Epithelial cell of umbilical artery (primary cell): ENCODE results near the gene ROMO1. TPM values are rescaled to one million over a fixed set of nuclear protein-coding genes. Genes with fewer than 3 reads are reported as not detected.

ENCODE experiments used
- total RNA-seq: library from RNA; depleted of rRNA; stranded (reverse); fragments of >200 nt; gene quantifications from 2 replicates; pipeline ENCODE4 v1.2.3, GENCODE V29; 2014

Gene ROMO1
- total RNA-seq = 164 and 382 TPM in 2 replicates

DNA sequence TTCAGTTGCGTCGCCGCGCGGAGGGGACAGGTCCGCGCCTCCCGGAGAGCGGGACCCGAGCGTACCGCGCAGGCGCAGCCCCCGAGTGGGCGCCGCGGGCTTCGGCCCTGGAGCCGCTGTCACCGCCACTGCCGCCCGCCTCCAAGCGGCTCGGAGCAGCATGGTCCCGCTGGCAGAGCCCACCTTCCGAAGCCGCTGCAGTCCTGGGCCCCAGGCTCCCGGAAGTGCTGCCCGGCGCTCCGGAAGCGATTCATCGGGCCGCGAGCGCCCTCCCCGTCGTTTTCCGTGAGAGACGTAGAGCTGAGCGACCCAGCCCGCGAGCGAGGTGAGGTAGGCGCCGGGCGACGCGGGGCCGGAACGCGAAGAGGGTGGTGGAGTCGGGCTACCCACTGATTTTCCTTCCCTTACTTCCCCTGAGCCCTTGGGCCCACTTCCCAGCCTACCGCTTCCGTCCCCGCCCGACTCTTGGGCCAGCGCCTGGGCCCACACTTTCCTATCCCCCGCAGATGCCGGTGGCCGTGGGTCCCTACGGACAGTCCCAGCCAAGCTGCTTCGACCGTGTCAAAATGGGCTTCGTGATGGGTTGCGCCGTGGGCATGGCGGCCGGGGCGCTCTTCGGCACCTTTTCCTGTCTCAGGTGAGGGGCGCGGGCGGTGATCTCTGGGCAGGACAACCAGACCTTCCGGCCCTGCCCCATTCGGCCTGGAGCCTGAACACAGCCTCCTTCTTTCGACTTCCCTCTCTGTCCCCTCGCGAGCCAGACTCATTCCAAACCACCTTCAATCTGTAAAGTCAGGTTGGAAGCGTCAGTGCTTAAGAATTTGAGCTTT lies at the start of gene ROMO1, which contains the start of gene NFS1:
ROMO1 (plus strand) TSS at position 279 of the 830 bp plus-strand sequence; CDS start at position 507, 228 bp downstream.
NFS1 (minus strand) TSS at position 226 of the 830 bp plus-strand sequence; CDS start at position 162, 64 bp downstream.

DNA sequence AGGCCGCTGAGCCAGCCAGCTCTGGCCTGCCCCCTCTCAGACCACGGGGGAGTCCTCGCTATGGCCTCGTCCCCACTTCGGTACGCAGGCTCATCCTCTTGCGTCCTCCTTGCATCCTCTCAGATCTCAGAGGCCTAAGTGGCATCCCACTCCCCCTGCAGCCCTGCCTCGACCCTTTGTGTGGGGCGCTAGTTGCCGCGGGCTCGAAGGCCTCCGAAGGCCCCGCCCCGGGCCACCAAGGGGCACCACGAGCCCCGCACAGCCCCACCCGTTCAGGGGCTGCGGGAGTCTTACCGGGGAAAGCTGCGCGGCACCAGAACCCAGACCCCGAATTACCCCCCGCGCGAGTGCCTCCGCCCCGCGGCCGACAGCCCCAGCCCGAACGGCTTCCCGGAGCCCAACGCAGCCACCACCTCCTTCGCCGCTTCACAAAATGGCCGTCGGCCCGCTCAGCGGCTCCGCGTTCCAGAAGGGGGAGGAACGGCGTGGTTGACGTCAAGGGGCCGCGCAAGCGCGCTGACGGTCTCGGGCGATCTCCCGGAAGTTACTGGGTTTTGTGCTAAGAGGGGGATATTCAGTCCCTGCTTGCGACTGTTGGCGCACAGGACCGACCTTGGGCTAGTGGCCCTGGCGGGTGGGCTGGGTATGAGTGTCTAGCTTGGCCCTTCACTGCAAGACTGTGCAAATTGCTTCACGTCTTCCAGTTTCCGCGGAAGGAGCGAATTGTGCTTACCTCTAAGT lies 34.6 kb upstream of the ROMO1 start, which contains the start of the genes CPNE1 and RBM12:
CPNE1 (minus strand) TSS at position 435 of the 741 bp plus-strand sequence. CDS start 31,977 bp downstream, outside the sequence.
RBM12 (minus strand) TSS at position 435 of the 741 bp plus-strand sequence. CDS start 9,578 bp downstream, outside the sequence.

DNA sequence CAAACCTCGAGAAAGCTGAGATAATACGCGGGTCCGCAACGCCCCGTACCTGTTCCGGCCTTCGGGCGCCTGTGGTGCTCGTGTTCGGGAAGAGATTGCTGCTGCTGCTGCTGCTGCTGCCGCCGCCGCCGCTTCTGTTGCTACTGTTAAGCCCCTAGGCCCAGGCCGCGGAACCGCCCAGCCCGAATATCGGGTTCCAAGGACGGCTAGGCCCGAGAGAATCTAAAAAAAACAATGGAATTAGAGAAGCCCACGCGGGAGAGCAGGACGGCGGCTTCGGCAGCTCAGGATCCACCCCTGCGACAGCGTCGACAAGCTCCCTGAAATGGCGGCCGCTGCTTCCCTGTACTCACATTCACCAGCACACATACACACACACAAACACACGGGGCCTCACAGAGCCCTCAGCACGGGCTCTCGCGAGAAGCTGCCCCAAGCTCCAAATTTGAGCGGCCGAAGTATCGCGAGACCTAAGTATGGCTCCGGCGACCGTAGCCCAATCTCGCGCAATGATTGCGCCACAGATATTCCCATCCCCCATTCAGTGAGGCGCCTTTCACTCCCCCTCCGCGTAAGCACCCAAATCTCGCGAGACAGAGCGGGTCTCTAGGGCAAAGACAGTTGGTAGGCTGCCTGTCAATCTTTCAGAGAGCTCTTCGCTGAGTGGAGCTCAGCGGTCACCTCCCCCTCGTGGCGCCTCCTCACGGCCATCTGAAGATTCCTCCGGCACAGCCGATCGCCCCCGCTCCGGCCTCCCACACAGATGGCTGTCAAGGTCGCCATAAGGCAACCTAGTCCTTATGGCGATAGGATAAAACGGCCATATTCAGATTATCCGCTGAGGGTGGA lies 42.9 kb downstream of the ROMO1 start, which contains the start of gene RBM39:
RBM39 (minus strand) TSS at position 369 of the 849 bp plus-strand sequence. CDS start 1,386 bp downstream, outside the sequence.

Other genes with a start within 250 kb of the ROMO1 start
- gene CEP250, start 243.8 kb upstream of the ROMO1 start, total RNA-seq = 14.0 and 39.8 TPM in 2 replicates
- gene C20orf173, start 169.8 kb upstream of the ROMO1 start, total RNA-seq = not detected in 2 replicates
- 244 and 340 TPM in 2 replicates for gene ERGIC3, start 157.3 kb upstream of the ROMO1 start, total RNA-seq
- 11.2 and 23.4 TPM in 2 replicates for gene SPAG4, start 83.6 kb upstream of the ROMO1 start, total RNA-seq
- gene CPNE1, start 34.5 kb upstream of the ROMO1 start, total RNA-seq = 109 and 146 TPM in 2 replicates
- 53.6 and 58.7 TPM in 2 replicates for gene RBM12, start 34.5 kb upstream of the ROMO1 start, total RNA-seq
- 19.5 and 19.9 TPM in 2 replicates for gene NFS1, start 53 bp upstream of the ROMO1 start, total RNA-seq
- gene RBM39, start 42.9 kb downstream of the ROMO1 start, total RNA-seq = 252 and 284 TPM in 2 replicates
- 25.3 and 25.7 TPM in 2 replicates for gene PHF20, start 72.6 kb downstream of the ROMO1 start, total RNA-seq